GM12878 (cell line): ENCODE measurements around the gene LDB2. TPM values are rescaled to one million over a fixed set of nuclear protein-coding genes. Genes with fewer than 3 reads are reported as not detected.

Experiments
- ASH2L ChIP-seq: fragments of 300-600, 200-600 bp; sonication (generic); IDR thresholded peaks from 2 replicates; pipeline ENCODE4 v1.6.1; 2017; ENCODE audit warnings: low read depth, mild to moderate bottlenecking, borderline replicate concordance
- BCL3 ChIP-seq: IDR thresholded peaks from 2 replicates; pipeline ENCODE4 v1.6.1; 2011; ENCODE audit warnings: borderline replicate concordance, low read depth, mild to moderate bottlenecking, moderate library complexity, low read length; ENCODE audit not compliant: insufficient read depth, poor library complexity, severe bottlenecking
- CBX3 ChIP-seq: fragments of 200-600 bp; sonication (generic); IDR thresholded peaks from 2 replicates; pipeline ENCODE4 v1.6.1; 2016; ENCODE audit warnings: low read depth, borderline replicate concordance
- CEBPZ ChIP-seq: fragments of 150-350 bp; IDR thresholded peaks from 2 replicates; pipeline ENCODE4 v1.6.1; 2016; ENCODE audit warnings: low read depth, low read length
- CHD1 ChIP-seq: IDR thresholded peaks from 2 replicates; pipeline ENCODE4 v1.6.1; 2012; ENCODE audit warnings: low read depth, low read length, improper control_type of control experiment
- PAX5 ChIP-seq: IDR thresholded peaks from 2 replicates; pipeline ENCODE4 v1.6.1; 2011; ENCODE audit warnings: low read depth, low read length, borderline replicate concordance
- PRDM15 ChIP-seq: fragments of 450-650 bp; formaldehyde crosslinking; IDR thresholded peaks from 2 replicates; pipeline ENCODE4 v1.4.0; 2020; ENCODE audit warnings: mild to moderate bottlenecking, moderate library complexity
- RAD51 ChIP-seq: fragments of 450-650 bp; IDR thresholded peaks from 2 replicates; pipeline ENCODE4 v1.6.1; 2016; ENCODE audit warnings: moderate library complexity, mild to moderate bottlenecking, inconsistent platforms
- STAT3 ChIP-seq: IDR thresholded peaks from 2 replicates; pipeline ENCODE4 v1.6.1; 2011; ENCODE audit warnings: low read depth, low read length, improper control_type of control experiment
- ZBTB40 ChIP-seq: fragments of 450-650 bp; IDR thresholded peaks from 2 replicates; pipeline ENCODE4 v1.6.1; 2016; ENCODE audit warnings: mild to moderate bottlenecking, moderate library complexity, borderline replicate concordance
- ZNF384 ChIP-seq: IDR thresholded peaks from 2 replicates; pipeline ENCODE4 v1.6.1; 2012; ENCODE audit warnings: low read depth, mild to moderate bottlenecking, low read length, improper control_type of control experiment, borderline replicate concordance
- polyA plus RNA-seq, 11 experiments: library from polyadenylated mRNA; depleted of rRNA in 4 of 11; unstranded in 6 of 11; stranded (reverse) in 5 of 11; fragments of >200 nt; fragmentation: Nextera tagmentation in 4 of 11; fragmentation: Illumina TruSeq in 1 of 11; extraction: Ambion mirVana in 4 of 11; extraction: Trizol in 1 of 11; gene quantifications; 1 replicate in 1 of 11; 2 replicates in 10 of 11; pipeline versions ENCODE4 v1.2.1 to v1.2.3, GENCODE V29; 2011 to 2016; ENCODE audit warnings: inconsistent platforms in 2 of 11, missing spikeins in 2 of 11, low read depth in 1 of 11
- total RNA-seq, 4 experiments: library from RNA; depleted of rRNA in 3 of 4; stranded (reverse); fragments of >200 nt in 3 of 4; fragmentation: Illumina TruSeq in 1 of 4; extraction: Trizol in 1 of 4; gene quantifications; 2 replicates each; pipeline versions ENCODE4 v1.2.1 to v1.2.3, GENCODE V29; 2013 to 2021

LDB2 gene
- total and polyA plus RNA-seq, 10 of the 15 experiments (the other 5 are each of a cell fraction or from before 2014, with no cell fraction given), result 0.15 TPM; not detected in 9

- TF ChIP-seq CEBPZ (no peak), BCL3 (no peak), CHD1 (no peak), ZBTB40 (no peak), RAD51 (no peak), ZNF384 (no peak), PRDM15 (no peak), ASH2L (no peak), STAT3 (no peak), CBX3 (no peak), PAX5 (no peak)
Measured at GRCh38 chr4:16875487-16875886, 23.0 kb downstream of the LDB2 start (continued).
